HFFc6 (cell line): ENCODE measurements around the gene CYB5B. TPM values are rescaled to one million over a fixed set of nuclear protein-coding genes. Genes with fewer than 3 reads are reported as not detected.

ENCODE experiments used
- DNase-seq: peaks from one replicate; pipeline ENCODE4 v3.0.0-alpha.2; 2018
- H3K27ac Mint-ChIP-seq: 2 replicates; pipeline ENCODE4 v1.8.0; 2020; ENCODE audit warnings: mild to moderate bottlenecking, mixed read lengths
- H3K27me3 Mint-ChIP-seq: 2 replicates; pipeline ENCODE4 v1.8.0; 2021; ENCODE audit warnings: mild to moderate bottlenecking, moderate library complexity, mixed read lengths; ENCODE audit not compliant: insufficient read depth
- H3K36me3 Mint-ChIP-seq: 2 replicates; pipeline ENCODE4 v1.8.0; 2021; ENCODE audit warnings: low read depth, mixed read lengths
- H3K4me1 Mint-ChIP-seq: 2 replicates; pipeline ENCODE4 v1.8.0; 2020; ENCODE audit warnings: low read depth, mixed read lengths
- H3K4me3 Mint-ChIP-seq: 2 replicates; pipeline ENCODE4 v1.8.0; 2020; ENCODE audit warnings: mild to moderate bottlenecking, moderate library complexity, mixed read lengths
- H3K9me3 Mint-ChIP-seq: 2 replicates; pipeline ENCODE4 v1.8.0; 2020; ENCODE audit warnings: mild to moderate bottlenecking, mixed read lengths
- CTCF ChIP-seq: fragments of 200-600 bp; sonication (generic); IDR thresholded peaks from 2 replicates; pipeline ENCODE4 v1.5.0; 2021; ENCODE audit warnings: antibody characterized with exemption, mild to moderate bottlenecking
- total RNA-seq, 6 experiments: library from RNA; stranded (reverse); fragmentation: NEBNext Ultra II Directional; extraction: Animal tissue kit (Norgen Biotek cat#: 25700); gene quantifications; 2 replicates in 1 of 6; 3 replicates in 5 of 6; pipeline ENCODE4 v1.2.3, GENCODE V29; 2021

Gene CYB5B
- total RNA-seq, 6 experiments from 2014 or later = 135 to 151 (median 140) TPM

- Mint-ChIP-seq H3K27ac (peak overlapping the region; percentile 88), H3K36me3 (peaks cover 31% of the 10 kb centered on the region)
- no peak for DNase-seq
These were observed 39.5 kb downstream of the CYB5B start for GRCh38 chr16:69463876-69464275.

GRCh38 chr16:69465083-69465721 lies 40.8 kb downstream of the CYB5B start:
- Mint-ChIP-seq H3K36me3 (peaks cover 24% of the 10 kb centered on the region), H3K4me3 (peak overlapping the region; percentile 49), H3K4me1 (peaks cover 56% of the 10 kb centered on the region), H3K27me3 (no peaks in the 10 kb centered on the region; the same call in 1 of the 2 replicates), H3K27ac (peak overlapping the region; percentile 88), H3K9me3 (no peaks in the 10 kb centered on the region)
- DNase-seq = peak; percentile 88
- no peak for TF ChIP-seq CTCF

More at GRCh38 chr16:69463876-69464275, 39.5 kb downstream of the CYB5B start:
- no peaks in the 10 kb centered on the region; the same call in 1 of the 2 replicates for H3K27me3 Mint-ChIP-seq
- peaks cover 49% of the 10 kb centered on the region for H3K4me1 Mint-ChIP-seq
- no peaks in the 10 kb centered on the region for H3K9me3 Mint-ChIP-seq
- no peak for TF ChIP-seq CTCF
- H3K4me3 Mint-ChIP-seq = no peak overlapping the region

GRCh38 chr16:69465881-69466280 lies 41.5 kb downstream of the CYB5B start:
- Mint-ChIP-seq H3K27me3 (no peaks in the 10 kb centered on the region; the same call in 1 of the 2 replicates), H3K36me3 (peaks cover 19% of the 10 kb centered on the region), H3K4me3 (peak overlapping the region; percentile 49), H3K4me1 (peaks cover 56% of the 10 kb centered on the region), H3K9me3 (no peaks in the 10 kb centered on the region), H3K27ac (peak overlapping the region; percentile 88)
- no peak for TF ChIP-seq CTCF
- DNase-seq = no peak

- DNase-seq = no peak
- Mint-ChIP-seq H3K36me3 (peaks cover 16% of the 10 kb centered on the region), H3K4me1 (peaks cover 56% of the 10 kb centered on the region), H3K9me3 (no peaks in the 10 kb centered on the region), H3K4me3 (peak overlapping the region; percentile 39; the same call in 1 of the 2 replicates), H3K27ac (peak overlapping the region; percentile 30), H3K27me3 (no peaks in the 10 kb centered on the region; the same call in 1 of the 2 replicates)
- TF ChIP-seq CTCF = no peak
These were observed 42.1 kb downstream of the CYB5B start for GRCh38 chr16:69466547-69466946.

GRCh38 chr16:69467080-69467479 lies 42.7 kb downstream of the CYB5B start:
- no peak for DNase-seq
- Mint-ChIP-seq H3K4me3 (0 out of 2 replicates have a peak overlapping the region, but pooled peaks have one; percentile 39), H3K27ac (no peak overlapping the region), H3K27me3 (no peaks in the 10 kb centered on the region; the same call in 1 of the 2 replicates), H3K4me1 (peaks cover 56% of the 10 kb centered on the region), H3K9me3 (no peaks in the 10 kb centered on the region), H3K36me3 (peaks cover 16% of the 10 kb centered on the region)
- TF ChIP-seq CTCF = no peak
